HG03571 (cell line): Measurements from ENCODE around the gene PLCXD1.
"Not testable (repeated sequence)": the region's sequence is repeated elsewhere in the genome, so short reads cannot be mapped to it uniquely, and the experiment has no call there.

Experiments used
- ATAC-seq: cut with Tn5 transposase; IDR thresholded peaks from one replicate; pipeline ENCODE4 v1.9.1; 2021; ENCODE audit not compliant: unreplicated experiment

Gene PLCXD1

DNA sequence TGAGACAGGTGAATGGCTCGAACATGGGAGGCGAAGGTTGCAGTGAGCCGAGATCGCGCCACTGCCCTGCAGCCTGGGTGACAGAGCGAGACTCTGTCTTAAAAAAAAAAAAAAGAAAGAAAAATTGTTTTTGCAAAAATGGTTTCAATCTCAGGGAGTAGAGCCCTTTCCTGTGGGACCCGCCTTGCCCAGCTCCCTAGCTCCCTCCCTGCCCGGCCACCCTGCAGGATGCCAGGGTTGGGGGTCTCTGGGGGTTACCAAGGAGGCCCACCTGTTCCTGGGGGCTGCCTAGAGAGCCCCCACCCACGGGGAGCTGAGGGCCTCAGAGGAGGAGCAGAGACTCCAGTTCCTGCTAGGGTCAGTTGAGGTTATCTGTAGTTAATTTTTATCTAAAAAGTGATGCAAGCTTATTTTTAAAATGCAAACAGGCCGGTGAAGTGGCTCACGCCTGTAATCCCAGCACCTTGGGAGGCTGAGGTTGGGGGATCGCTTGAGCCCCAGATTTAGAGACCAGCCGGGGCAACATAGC lies 18.7 kb upstream of the PLCXD1 start:
- ATAC-seq, result peak; percentile 79

DNA sequence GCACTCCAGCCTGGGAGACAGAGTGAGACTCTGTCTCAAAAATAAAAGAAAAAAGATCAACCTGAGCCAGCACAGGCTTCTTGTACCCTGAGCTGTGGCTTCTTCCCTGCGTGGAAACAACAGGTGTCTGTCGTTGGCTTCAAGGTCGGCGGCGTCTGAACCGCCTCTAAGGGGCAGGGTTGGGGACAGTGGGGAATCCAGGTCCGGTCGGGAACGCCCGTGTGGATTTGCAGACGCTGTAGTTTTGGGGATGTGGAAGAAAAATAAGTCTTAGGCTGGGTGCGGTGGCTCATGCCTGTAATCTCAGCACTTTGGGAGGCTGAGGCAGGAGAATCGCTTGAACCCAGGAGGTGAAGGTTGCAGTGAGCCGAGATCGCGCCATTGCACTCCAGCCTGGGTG lies 17.2 kb upstream of the PLCXD1 start:
- ATAC-seq, result not testable (repeated sequence)

DNA sequence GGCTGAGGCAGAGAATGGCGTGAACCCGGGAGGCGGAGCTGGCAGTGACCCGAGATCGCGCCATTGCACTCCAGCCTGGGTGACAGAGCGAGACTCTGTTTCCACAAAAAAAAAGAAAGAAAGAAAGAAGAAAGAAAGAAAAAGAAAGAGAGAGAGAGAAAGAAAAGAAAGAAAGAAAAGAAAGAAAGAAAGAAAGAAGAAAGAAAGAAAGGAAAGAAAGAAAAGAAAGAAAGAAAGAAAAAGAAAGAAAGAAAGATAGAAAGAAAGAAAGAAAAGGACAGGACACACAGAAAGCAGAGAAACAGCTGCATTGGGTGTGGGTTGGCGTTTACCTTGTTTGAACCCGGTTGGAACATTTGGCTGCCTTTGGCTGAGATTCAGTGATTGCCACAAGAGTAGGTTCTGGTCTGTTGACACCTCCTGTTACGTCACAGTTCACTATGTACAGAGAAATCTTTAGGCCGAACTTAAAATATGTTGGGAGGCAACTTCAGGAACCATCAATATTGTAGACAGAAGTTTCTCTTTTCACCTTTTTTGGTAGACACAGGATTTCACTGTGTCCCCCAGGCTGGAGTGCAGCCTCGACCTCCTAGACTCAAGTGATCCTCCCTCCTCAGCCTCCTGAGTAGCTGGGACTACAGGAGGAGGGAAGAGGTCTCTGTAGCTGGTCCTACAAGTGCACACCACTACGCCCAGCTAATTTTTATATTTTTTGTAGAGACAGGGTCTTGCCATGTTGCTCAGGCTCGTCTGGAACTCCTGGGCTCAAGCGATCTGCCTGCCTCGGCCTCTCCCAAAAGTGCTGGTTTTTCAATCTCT lies 16.3 kb upstream of the PLCXD1 start:
- ATAC-seq, result no peak

GRCh38 chrX:265502-265901 lies 15.7 kb upstream of the PLCXD1 start:
- ATAC-seq, result no peak

DNA sequence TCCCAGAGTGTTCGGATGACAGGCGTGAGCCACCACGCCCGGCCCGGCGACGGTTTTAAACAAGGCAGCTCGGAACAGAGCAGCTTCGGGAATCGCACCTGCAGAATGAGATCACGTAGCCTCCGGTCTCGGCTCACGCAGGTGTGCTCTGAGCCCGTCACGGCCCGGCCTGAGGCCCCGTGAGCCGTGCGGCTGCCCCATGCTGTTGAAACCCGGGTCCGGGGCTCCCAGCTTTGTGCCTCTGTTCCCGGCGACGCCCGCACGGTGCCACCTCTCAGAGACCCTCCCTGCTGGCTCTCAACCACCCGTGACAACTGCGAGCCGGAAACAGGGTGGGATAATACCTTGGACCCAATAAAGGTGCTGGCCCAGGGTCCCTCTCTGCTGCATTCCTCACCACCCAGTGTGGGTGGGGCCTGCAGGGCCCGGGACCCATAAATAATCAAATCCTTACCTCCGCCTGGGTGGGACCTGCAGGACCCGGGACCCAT lies 13.4 kb upstream of the PLCXD1 start:
- no peak for ATAC-seq

DNA sequence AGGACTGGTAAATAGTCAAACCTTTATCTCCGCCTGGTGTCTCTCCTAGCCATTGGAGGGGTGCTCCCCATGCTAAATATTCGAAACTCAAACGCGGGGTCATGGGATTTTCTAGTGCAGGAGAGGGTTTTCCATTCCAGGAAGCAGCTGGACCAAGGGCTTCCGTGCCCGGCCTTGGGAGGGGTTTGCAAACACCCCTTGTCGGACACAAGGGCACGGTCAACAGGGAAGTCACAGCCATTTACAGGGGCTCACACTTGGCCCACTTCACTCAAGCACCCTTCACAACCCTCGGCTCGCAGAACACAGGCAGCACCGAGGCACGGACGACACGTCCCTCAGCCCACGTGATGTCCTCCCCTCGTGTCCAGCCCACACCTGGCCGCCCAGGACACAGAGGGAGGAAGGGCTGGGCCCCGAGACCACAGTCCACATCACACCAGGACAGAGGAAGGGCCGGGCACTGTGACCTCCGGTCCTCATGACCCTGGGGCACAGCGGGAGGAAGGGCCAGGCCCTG lies 10.3 kb upstream of the PLCXD1 start:
- no peak for ATAC-seq

DNA sequence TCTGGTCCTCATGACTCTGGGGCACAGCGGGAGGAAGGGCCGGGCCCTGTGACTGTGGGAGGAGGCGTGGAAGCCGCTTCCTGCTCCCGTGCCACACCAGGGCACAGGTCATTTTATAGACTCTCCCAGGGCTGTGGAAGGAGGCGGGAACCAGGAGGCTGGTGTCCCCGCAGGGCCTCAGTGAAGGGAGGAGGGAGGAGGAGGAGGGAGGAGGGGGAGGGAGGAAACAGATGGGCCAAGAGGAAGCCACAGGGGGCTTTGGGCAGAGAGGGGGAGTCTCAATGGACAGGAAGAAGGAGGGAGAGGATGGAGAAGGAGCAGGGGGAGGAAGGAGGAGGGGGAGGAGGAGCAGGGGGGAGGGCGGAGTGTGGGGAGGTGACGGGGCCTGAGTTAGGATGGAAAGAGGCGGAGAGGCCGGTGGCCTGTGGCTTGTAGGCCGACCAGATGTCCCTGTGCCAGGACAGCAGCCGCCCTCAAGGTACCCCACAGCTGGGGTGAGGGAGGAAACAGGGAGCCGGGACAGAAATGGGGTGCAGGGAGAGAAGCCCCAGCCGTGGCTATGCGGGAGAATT lies 6.2 kb upstream of the PLCXD1 start:
- ATAC-seq, result no peak

GRCh38 chrX:275476-275966 lies 5.7 kb upstream of the PLCXD1 start:
- ATAC-seq, result peak; percentile 22

- ATAC-seq, result peak; percentile 64
Measured at GRCh38 chrX:275967-276580, 5.1 kb upstream of the PLCXD1 start.

DNA sequence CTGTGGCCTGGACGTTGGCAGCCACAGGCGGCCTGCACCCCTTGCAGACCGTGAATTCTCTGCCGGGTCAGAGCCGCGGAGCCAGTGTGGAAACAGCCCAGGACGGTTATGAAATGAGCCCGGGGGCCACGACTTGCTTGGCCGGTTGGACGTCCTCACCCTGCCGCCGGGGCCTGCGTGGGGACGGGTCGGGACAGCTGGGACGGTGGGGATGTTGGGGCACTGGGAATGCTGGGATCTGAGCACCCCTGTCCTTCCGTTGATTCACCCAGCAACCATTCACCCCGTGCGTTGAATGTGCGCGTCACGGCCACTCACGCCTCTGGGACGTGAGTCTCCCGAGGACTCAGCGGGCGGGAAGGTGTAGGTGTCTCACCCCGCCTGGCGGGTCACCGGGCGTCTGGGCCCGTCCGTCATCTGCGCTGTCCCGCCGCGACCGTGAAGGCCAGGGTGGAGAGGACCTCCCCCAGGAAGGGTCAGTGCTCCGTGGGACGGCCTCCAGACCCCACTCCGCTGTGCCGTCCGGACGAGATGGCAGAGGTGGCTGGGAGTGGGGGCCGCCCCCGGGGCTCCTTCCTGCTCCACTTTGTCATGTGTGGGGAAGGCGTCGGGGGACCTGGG lies 4.5 kb upstream of the PLCXD1 start:
- ATAC-seq, result peak; percentile 14

GRCh38 chrX:279757-280604 lies 1.2 kb upstream of the PLCXD1 start:
- not testable (repeated sequence) for ATAC-seq

DNA sequence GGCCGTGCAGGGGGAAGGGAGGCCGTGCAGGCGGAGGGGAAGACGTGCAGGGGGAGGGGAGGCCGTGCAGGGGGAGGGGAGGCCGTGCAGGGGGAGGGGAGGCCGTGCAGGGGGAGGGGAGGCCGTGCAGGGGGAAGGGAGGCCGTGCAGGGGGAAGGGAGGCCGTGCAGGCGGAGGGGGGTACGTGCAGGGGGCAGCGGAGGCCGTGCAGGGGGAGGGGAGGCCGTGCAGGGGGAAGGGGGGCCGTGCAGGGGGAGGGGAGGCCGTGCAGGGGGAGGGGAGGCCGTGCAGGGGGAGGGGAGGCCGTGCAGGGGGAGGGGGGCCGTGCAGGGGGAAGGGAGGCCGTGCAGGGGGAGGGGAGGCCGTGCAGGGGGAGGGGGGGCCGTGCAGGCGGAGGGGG lies 459 bp upstream of the PLCXD1 start:
- not testable (repeated sequence) for ATAC-seq

DNA sequence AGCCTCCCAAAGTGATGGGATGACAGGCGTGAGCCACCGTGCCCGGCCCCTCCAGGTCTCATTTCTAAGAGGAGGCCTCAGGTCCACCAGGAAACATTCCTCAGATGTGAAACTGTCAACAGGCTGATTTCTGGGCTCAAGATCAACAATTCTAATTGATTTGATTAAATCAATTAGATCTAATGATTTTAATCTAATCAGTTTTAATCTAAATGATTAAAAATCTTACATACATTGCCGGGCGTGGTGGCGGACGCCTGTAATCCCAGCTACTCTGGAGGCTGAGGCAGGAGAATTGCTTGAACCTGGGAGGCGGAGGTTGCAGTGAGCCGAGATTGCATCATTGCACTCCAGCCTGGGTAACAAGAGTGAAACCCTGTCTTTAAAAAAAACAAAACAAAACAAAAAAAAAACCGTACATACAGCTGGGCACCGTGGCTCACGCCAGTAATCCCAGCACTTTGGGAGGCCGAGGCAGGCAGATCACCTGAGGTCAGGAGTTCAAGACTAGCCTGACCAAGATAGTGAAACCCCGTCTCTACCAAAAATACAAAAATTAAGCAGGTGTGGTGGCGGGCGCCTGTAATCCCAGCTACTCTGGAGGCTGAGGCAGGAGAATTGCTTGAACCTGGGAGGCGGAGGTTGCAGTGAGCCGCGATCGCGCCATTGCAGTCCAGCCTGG lies 960 bp downstream of the PLCXD1 start:
- ATAC-seq, result not testable (repeated sequence)

- peak; percentile 96 for ATAC-seq
Measured at GRCh38 chrX:283115-283845, 2.1 kb downstream of the PLCXD1 start.

- ATAC-seq, result no peak
Measured at GRCh38 chrX:285076-285677, 4.0 kb downstream of the PLCXD1 start.

GRCh38 chrX:287670-288069 lies 6.5 kb downstream of the PLCXD1 start:
- ATAC-seq, result no peak

DNA sequence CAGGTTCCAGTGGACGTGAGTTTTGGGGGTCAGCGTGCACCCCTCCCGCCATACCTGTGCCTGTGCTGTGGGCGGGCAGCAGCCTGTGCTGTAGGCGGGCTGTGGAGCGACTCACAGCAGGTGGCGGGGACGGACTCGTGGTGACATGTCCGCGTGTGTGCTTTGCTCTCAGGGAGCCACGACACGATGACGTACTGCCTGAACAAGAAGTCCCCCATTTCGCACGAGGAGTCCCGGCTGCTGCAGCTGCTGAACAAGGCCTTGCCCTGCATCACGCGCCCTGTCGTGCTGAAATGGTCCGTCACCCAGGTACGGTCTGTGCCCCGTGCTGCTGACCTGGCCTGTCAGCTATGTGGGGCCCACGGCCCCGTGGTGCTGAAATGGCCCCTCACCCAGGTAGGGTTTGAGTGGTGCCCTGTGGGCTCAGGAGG lies 7.4 kb downstream of the PLCXD1 start:
- no peak for ATAC-seq

GRCh38 chrX:290476-291166 lies 9.4 kb downstream of the PLCXD1 start:
- no peak for ATAC-seq
